Ishikawa (cell line): Measurements from ENCODE around the gene SYDE1.

Experiments used
- CEBPB ChIP-seq: IDR thresholded peaks from 2 replicates; pipeline ENCODE4 v1.6.1; 2012
- CREB1 ChIP-seq: IDR thresholded peaks from 2 replicates; pipeline ENCODE4 v1.6.1; 2012; ENCODE audit warnings: low read depth
- EGR1 ChIP-seq: IDR thresholded peaks from 2 replicates; pipeline ENCODE4 v1.6.1; 2012
- EP300 ChIP-seq: IDR thresholded peaks from 2 replicates; pipeline ENCODE4 v1.6.1; 2012; ENCODE audit warnings: borderline replicate concordance
- RAD21 ChIP-seq: IDR thresholded peaks from 2 replicates; pipeline ENCODE4 v1.6.1; 2012; ENCODE audit warnings: low read depth
- REST ChIP-seq: IDR thresholded peaks from 2 replicates; pipeline ENCODE4 v1.6.1; 2012; ENCODE audit warnings: low read depth, mild to moderate bottlenecking
- TAF1 ChIP-seq: IDR thresholded peaks from 2 replicates; pipeline ENCODE4 v1.6.1; 2012; ENCODE audit warnings: low read depth, mild to moderate bottlenecking
- TF ChIP-seq, protein P1 (sequence below): IDR thresholded peaks from 2 replicates; pipeline ENCODE4 v1.6.1; 2012

DNA sequence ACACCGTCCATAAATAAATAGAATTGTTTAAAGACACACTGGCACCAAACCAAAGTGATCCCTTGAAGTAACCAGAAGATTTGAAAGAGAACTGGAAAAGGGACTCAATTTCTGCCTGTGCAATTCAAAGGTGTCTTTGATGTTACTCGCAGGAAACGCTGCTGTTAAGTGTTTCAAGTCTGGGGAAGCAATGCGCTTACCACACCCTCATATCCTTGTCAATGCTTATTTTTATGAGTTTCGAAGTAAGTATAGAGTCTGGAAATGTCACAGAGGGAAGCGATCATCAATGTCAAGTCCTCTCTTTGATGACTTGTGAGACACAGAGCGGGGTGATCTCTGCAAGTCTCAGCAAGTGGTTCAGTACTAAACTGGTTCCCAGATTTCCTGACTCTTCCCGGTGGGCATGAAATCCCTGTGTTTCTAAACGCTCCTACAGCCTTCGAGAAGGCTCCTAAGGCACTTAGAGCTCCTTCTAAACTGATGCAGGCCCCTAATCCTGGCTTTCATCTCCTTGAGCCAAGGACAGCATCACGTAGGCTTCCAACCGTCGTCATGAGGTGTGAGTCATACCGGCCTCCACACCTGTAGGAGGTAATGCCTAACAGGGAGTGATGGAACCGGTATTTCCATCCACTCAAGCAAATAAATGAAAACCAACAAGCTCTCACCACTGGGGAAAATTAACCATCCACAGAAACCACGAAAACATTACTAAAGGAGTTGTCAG is 22.8 kb downstream of the SYDE1 start:
- TF ChIP-seq CEBPB (no peak), EP300 (no peak), TAF1 (no peak), EGR1 (no peak), CREB1 (no peak), RAD21 (no peak), REST (no peak)
- TF ChIP-seq, protein P1, sequence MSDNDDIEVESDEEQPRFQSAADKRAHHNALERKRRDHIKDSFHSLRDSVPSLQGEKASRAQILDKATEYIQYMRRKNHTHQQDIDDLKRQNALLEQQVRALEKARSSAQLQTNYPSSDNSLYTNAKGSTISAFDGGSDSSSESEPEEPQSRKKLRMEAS, result no peak
